HepG2 (cell line): ENCODE data around the gene MPPE1. TPM values are rescaled to one million over a fixed set of nuclear protein-coding genes. Genes with fewer than 3 reads are reported as not detected.
A peak's percentile ranks its signal among the peaks of the same experiment; 100 is the strongest.

Experiments used
- ATAC-seq: fragments of 200-7000 bp; cut with Tn5 transposase; 3 replicates; pipeline ENCODE4 v1.9.1; 2020; ENCODE audit warnings: mild to moderate bottlenecking, moderate library complexity
- BruUV-seq: library from RNA; stranded (reverse); fragments of 400-500 nt; replicated peaks from 2 replicates; lab custom pipeline; 2021; lab: Mats Ljungman, UMichigan
- CTCF ChIA-PET: fragments of 300-600 bp; formaldehyde crosslinking; extraction: SDS; loops from one replicate; lab custom pipeline; 2021; ENCODE audit warnings: low total read pairs, inconsistent platforms, low intra/inter-chr PET ratio; lab: Yijun Ruan, JAX
- POLR2A ChIA-PET: fragments of 350-600 bp; sonication (Branson Sonifier 250); formaldehyde crosslinking; loops from one replicate; lab custom pipeline; 2020; ENCODE audit warnings: antibody characterized with exemption, inconsistent platforms; lab: Yijun Ruan, JAX
- DNase-seq: peaks from one replicate; pipeline ENCODE4 v3.0.0-alpha.2; 2015; ENCODE audit warnings: low spot score
- FAIRE-seq: peaks from 3 replicates; lab custom pipeline; 2011; peaks lifted over from hg19 to GRCh38; lab: Jason Lieb, UNC
- H2AFZ ChIP-seq: one replicate; pipeline ENCODE4 v1.6.1; 2011; ENCODE audit warnings: low read length, inconsistent platforms
- H3K27ac ChIP-seq: fragments of 300-600 bp; 3 replicates; pipeline ENCODE4 v1.8.0; 2011; ENCODE audit warnings: mixed run types, mild to moderate bottlenecking, mixed read lengths, low read length, inconsistent platforms; ENCODE audit not compliant: insufficient read depth; ENCODE audit errors: extremely low read length
- H3K27me3 ChIP-seq, 2 experiments: fragments of 200-600 bp in 1 of 2; 2 replicates in 1 of 2; 3 replicates in 1 of 2; pipeline versions ENCODE4 v1.6.0 to v1.8.0; 2011; ENCODE audit warnings: low read length in 2 of 2, mild to moderate bottlenecking in 2 of 2, moderate library complexity in 2 of 2, inconsistent platforms in 1 of 2; ENCODE audit not compliant: insufficient read depth in 2 of 2, control insufficient read depth in 1 of 2
- H3K36me3 ChIP-seq, 2 experiments: fragments of 200-600 bp in 1 of 2; replicated peaks in 1 of 2; 2 replicates in 1 of 2; 3 replicates in 1 of 2; pipeline versions ENCODE4 v1.5.1 to v1.8.0; 2011; ENCODE audit warnings: low read length in 2 of 2, inconsistent platforms in 1 of 2; ENCODE audit not compliant: insufficient read depth in 2 of 2, control insufficient read depth in 1 of 2
- H3K4me1 ChIP-seq: 2 replicates; pipeline ENCODE4 v1.5.1; 2012; ENCODE audit warnings: low read length, inconsistent platforms; ENCODE audit not compliant: insufficient read depth
- H3K4me2 ChIP-seq: 2 replicates; pipeline ENCODE4 v1.6.0; 2011; ENCODE audit warnings: low read depth, low read length, inconsistent platforms
- H3K4me3 ChIP-seq, 3 experiments: fragments of 200-600 bp in 1 of 3; sonication (generic), shearing (Covaris generic) in 1 of 3; replicated peaks in 1 of 3; 2 replicates each; pipeline ENCODE4 v1.5.1; 2011 to 2016; ENCODE audit warnings: low read length in 3 of 3, inconsistent platforms in 2 of 3, low read depth in 2 of 3, mild to moderate bottlenecking in 2 of 3, control low read depth in 1 of 3, mixed read lengths in 1 of 3; ENCODE audit not compliant: insufficient read depth in 1 of 3
- H3K79me2 ChIP-seq: one replicate; pipeline ENCODE4 v1.6.1; 2011; ENCODE audit warnings: low read length, inconsistent platforms; ENCODE audit not compliant: insufficient read depth
- H3K9ac ChIP-seq: 2 replicates; pipeline ENCODE4 v1.6.0; 2011; ENCODE audit warnings: mild to moderate bottlenecking, low read depth, low read length, inconsistent platforms; ENCODE audit not compliant: insufficient read depth
- H3K9me3 ChIP-seq: 2 replicates; pipeline ENCODE4 v1.5.1; 2012; ENCODE audit warnings: mild to moderate bottlenecking, low read length
- H4K20me1 ChIP-seq: 2 replicates; pipeline ENCODE4 v1.6.0; 2011; ENCODE audit warnings: inconsistent platforms, mild to moderate bottlenecking, low read length, moderate library complexity; ENCODE audit not compliant: insufficient read depth
- FIP1L1 ChIP-seq: fragments of 200-400 bp; formaldehyde crosslinking; IDR thresholded peaks from 2 replicates; pipeline ENCODE4 v1.6.1; 2018; ENCODE audit warnings: low read depth, mild to moderate bottlenecking, low read length, moderate library complexity, borderline replicate concordance; ENCODE audit not compliant: insufficient read depth
- GZF1 ChIP-seq: sonication (generic); formaldehyde crosslinking; IDR thresholded peaks from 2 replicates; pipeline ENCODE4 v1.5.1; 2020; ENCODE audit warnings: mild to moderate bottlenecking, missing genetic modification reagents
- HDAC2 ChIP-seq: sonication (generic); formaldehyde crosslinking; IDR thresholded peaks from 2 replicates; pipeline ENCODE4 v1.4.0; 2020; ENCODE audit warnings: missing genetic modification reagents
- HHEX ChIP-seq: IDR thresholded peaks from 2 replicates; pipeline ENCODE4 v1.6.1; 2016; ENCODE audit warnings: control low read depth
- ISL2 ChIP-seq: sonication (generic); formaldehyde crosslinking; IDR thresholded peaks from 2 replicates; pipeline ENCODE4 v1.5.0; 2020; ENCODE audit warnings: missing genetic modification reagents
- KDM1A ChIP-seq: IDR thresholded peaks from 2 replicates; pipeline ENCODE4 v1.6.1; 2016; ENCODE audit warnings: missing compliant biosample characterization
- KLF6 ChIP-seq: IDR thresholded peaks from 2 replicates; pipeline ENCODE4 v1.8.0; 2016; ENCODE audit warnings: missing biosample characterization, missing genetic modification reagents
- NKX3-1 ChIP-seq: sonication (generic); formaldehyde crosslinking; IDR thresholded peaks from 2 replicates; pipeline ENCODE4 v1.5.0; 2020; ENCODE audit warnings: missing genetic modification reagents
- NR2F1 ChIP-seq, 2 experiments: fragments of 450-650 bp in 1 of 2; formaldehyde crosslinking in 1 of 2; IDR thresholded peaks; 2 replicates each; pipeline versions ENCODE4 v1.5.0 to v1.6.1; 2016 to 2020; ENCODE audit warnings: mild to moderate bottlenecking in 1 of 2, missing compliant biosample characterization in 1 of 2, missing genetic modification reagents in 1 of 2, moderate library complexity in 1 of 2
- PAF1 ChIP-seq: IDR thresholded peaks from 2 replicates; pipeline ENCODE4 v1.6.1; 2016; ENCODE audit warnings: missing genetic modification reagents, missing compliant biosample characterization
- ZMYM2 ChIP-seq: sonication (generic); formaldehyde crosslinking; IDR thresholded peaks from 2 replicates; pipeline ENCODE4 v1.8.0; 2022; ENCODE audit warnings: mild to moderate bottlenecking, missing genetic modification reagents
- ZNF350 ChIP-seq: sonication (generic); formaldehyde crosslinking; IDR thresholded peaks from 2 replicates; pipeline ENCODE4 v1.4.0; 2020; ENCODE audit warnings: mild to moderate bottlenecking, low read depth, missing genetic modification reagents, borderline replicate concordance
- ZSCAN31 ChIP-seq: sonication (generic); formaldehyde crosslinking; IDR thresholded peaks from 2 replicates; pipeline ENCODE4 v1.5.0; 2020; ENCODE audit warnings: low read depth, mild to moderate bottlenecking, missing genetic modification reagents
- WGBS: methylation state at CpG from one replicate; pipeline ENCODE4 v1.1.6; 2017; ENCODE audit warnings: low lambda C conversion rate; 5-methylcytosine and 5-hydroxymethylcytosine counted together
- in situ Hi-C: cut with HindIII; loops from 2 replicates; pipeline ENCODE4 v1.10.0; 2017; ENCODE audit warnings: low pct_unique_long_range_greater_than_20kb; ENCODE audit not compliant: extremely low pct_ligation_motif_present
- intact Hi-C: fragments of 100-400 bp; cut with micrococcal nuclease; formaldehyde crosslinking; loops from one replicate; pipeline ENCODE4 v1.10.0; 2022; ENCODE audit not compliant: unreplicated experiment
- polyA plus RNA-seq, 8 experiments: library from polyadenylated mRNA; depleted of rRNA in 3 of 8; stranded (reverse) in 7 of 8; unstranded in 1 of 8; fragments of >200 nt; fragmentation: Illumina TruSeq in 4 of 8; extraction: Trizol in 4 of 8; gene quantifications; 2 replicates each; pipeline versions ENCODE4 v1.2.1 to v1.2.3, GENCODE V29; 2011 to 2016; ENCODE audit warnings: low read depth in 4 of 8, missing spikeins in 1 of 8, mixed read lengths in 1 of 8; ENCODE audit not compliant: insufficient read depth in 1 of 8
- total RNA-seq, 5 experiments: library from RNA; depleted of rRNA; stranded (reverse); fragments of >200 nt; fragmentation: Illumina TruSeq; extraction: Trizol; gene quantifications; 2 replicates each; pipeline ENCODE4 v1.2.3, GENCODE V29; 2016; ENCODE audit warnings: low read depth in 1 of 5
- TF ChIP-seq, protein P1 (sequence below): sonication (generic); formaldehyde crosslinking; IDR thresholded peaks from 2 replicates; pipeline ENCODE4 v1.5.1; 2020; ENCODE audit warnings: mild to moderate bottlenecking, missing genetic modification reagents, borderline replicate concordance

Gene MPPE1
- total and polyA plus RNA-seq, 2 of the 13 experiments (the other 11 are each of a cell fraction or from before 2014, with no cell fraction given): 9.6 to 11.9 TPM

DNA sequence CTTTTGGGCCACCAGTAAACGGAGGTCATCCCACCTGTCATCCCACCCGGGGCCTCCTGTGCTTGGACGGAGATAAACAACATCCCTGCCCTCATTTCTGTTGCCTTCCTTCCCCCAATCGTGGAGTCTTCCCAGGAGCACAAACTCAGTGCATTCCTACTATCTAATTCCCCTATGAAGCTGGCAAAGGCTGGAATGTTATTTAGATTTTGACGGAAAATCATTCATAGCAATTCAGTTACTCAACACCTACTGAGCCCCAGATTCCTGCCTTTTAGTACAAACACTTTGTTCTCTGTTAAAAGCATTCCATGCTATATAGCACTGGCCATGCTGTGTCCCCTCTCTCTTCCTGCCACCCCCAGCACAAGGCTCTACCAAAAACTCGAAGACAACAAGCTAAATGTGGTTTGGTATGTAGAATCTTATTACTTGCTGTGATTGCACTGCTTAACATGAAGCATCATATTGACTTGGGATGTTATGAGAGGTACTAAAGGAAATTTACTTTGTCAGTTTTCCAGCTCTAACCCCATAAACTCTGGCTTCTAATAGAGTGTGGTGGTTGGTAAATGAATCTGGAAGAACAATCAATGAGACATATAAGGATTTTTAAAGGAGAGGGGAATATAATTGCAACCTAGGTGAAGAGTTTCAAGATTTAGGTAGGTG, 40.9 kb upstream of the MPPE1 start:
- Histone ChIP-seq H3K4me1 (peaks cover 40% of the 10 kb centered on the region), H3K9me3 (no peaks in the 10 kb centered on the region), H3K79me2 (no peaks in the 10 kb centered on the region), H3K4me2 (0 out of 2 replicates have a peak overlapping the region, but pooled peaks have one; percentile 26), H3K9ac (no peak overlapping the region), H2AFZ (no peak overlapping the region), H3K27ac (no peak overlapping the region), H3K4me3 (no peak overlapping the region), H3K27me3 (no peaks in the 10 kb centered on the region), H3K36me3 (no peaks in the 10 kb centered on the region), H4K20me1 (no peaks in the 10 kb centered on the region)
- ChIA-PET POLR2A (interaction anchor here (1.8 to 5.4 kb wide), 2 partner anchors 33 to 46 kb away, joined by 8 to 69 read pairs; partner anchors contain the start of gene IMPA2), CTCF (no interaction called here)
- in situ Hi-C loops: no loop called here
- TF ChIP-seq GZF1 (CRISPR knock-in tag): peak; percentile 83
- TF ChIP-seq PAF1 (CRISPR knock-in tag): no peak
- intact Hi-C loops: no loop called here
- BruUV-seq: no TSS peak
- DNase-seq (peak; percentile 41), ATAC-seq (0 out of 3 replicates have a peak, but pooled peaks have one; percentile 8), FAIRE-seq (no peak)
- WGBS: 21% methylated on average over 6 of the region's 6 CpGs

DNA sequence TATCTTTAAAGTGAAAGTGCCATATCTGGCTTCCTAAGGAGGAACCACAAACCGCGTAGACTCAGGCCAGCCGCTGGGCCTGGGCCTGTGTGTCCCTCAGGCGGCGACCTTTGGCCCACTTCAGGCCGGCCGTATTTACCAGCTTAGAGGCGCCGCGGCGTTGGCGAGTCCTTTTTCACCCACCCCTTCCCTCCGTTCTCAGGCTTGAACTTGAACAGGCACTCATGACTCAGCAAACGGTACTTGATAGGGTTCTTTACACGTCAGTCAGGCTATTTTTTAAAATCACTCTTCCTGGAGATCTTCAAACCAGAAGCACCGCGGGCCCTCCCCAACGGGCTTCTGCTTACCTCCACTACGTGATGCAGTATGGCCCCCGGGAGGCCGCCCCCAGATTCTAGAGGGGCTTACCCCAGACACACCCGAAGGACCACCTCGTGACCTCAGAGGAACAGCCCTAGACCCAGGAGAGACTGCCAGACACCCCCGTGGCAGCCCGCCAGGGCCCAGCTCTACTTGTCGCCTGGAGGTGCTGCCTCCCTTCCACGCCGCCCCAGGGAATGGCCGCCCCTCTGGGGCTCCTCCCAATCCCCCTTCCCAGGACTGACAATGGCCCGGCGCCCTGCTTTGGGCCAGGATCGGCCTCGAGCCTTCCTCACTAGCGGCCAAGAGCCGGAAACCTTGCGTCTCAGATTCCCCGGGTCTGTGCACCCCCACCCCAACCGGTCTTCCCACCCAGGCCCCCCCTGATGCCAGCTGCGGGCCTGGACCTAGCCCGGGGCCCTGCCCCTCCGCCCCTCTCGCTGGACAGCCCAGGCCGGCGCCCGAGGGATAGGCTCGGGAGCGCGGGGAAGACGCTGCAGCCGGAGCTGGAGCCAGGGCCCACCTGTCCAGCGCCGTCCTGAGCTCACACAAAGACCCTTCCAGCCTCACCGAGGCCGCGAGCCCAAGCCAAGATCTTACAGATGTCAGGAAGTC, 39.4 kb upstream of the MPPE1 start:
- H3K4me1 ChIP-seq: peaks cover 40% of the 10 kb centered on the region
- peak; percentile 80 for FAIRE-seq
- ATAC-seq: peak; percentile 87
- peak overlapping the region; percentile 93 for H3K4me2 ChIP-seq
- H3K4me3 ChIP-seq: peak overlapping the region; percentile 57 to 68 (median 62)
- no peaks in the 10 kb centered on the region for H3K27me3 ChIP-seq
- H3K27ac ChIP-seq: peak overlapping the region; percentile 52
- BruUV-seq: no TSS peak
- intact Hi-C loops (loop anchor here (1.0 kb wide), 1 partner anchor 8 kb away; no protein-coding TSS in a partner anchor), in situ Hi-C loops (no loop called here)
- no peaks in the 10 kb centered on the region for H3K9me3 ChIP-seq
- CTCF ChIA-PET: no interaction called here
- H3K79me2 ChIP-seq: no peaks in the 10 kb centered on the region
- 49% methylated on average over 43 of the region's 55 CpGs for WGBS
- H4K20me1 ChIP-seq: no peaks in the 10 kb centered on the region
- peak overlapping the region; percentile 47 for H3K9ac ChIP-seq
- POLR2A ChIA-PET: interaction anchor here (0.6 to 5.4 kb wide), 6 partner anchors 8 to 53 kb away, joined by 3 to 69 read pairs (median 7); partner anchors contain the start of gene IMPA2
- no peak overlapping the region for H2AFZ ChIP-seq
- H3K36me3 ChIP-seq: no peaks in the 10 kb centered on the region
- peak; percentile 79 for DNase-seq
- TF ChIP-seq ZMYM2 (CRISPR knock-in tag) (no peak), NKX3-1 (CRISPR knock-in tag) (no peak), KDM1A (CRISPR knock-in tag) (no peak), HHEX (CRISPR knock-in tag) (no peak), FIP1L1 (0 out of 2 replicates have a peak, but pooled peaks have one; percentile 53), NR2F1 (CRISPR knock-in tag; IDR thresholded peaks at IDR 0.05) (peak; percentile 77 to 79; a peak in 3 of 4 replicates), ZSCAN31 (CRISPR knock-in tag) (no peak), ZNF350 (CRISPR knock-in tag) (peak; percentile 19; the same call in 1 of the 2 replicates), KLF6 (no peak), GZF1 (CRISPR knock-in tag) (peak; percentile 100), ISL2 (CRISPR knock-in tag) (peak; percentile 27; the same call in 1 of the 2 replicates), HDAC2 (CRISPR knock-in tag) (peak; percentile 57; the same call in 1 of the 2 replicates)
- TF ChIP-seq, protein P1, sequence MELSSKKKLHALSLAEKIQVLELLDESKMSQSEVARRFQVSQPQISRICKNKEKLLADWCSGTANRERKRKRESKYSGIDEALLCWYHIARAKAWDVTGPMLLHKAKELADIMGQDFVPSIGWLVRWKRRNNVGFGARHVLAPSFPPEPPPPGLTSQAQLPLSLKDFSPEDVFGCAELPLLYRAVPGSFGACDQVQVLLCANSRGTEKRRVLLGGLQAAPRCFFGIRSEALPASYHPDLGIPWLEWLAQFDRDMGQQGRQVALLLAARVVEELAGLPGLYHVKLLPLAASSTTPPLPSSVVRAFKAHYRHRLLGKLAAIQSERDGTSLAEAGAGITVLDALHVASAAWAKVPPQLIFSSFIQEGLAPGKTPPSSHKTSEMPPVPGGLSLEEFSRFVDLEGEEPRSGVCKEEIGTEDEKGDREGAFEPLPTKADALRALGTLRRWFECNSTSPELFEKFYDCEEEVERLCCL (CRISPR knock-in tag): no peak
